ENCODE data around the gene GTF2A2. TPM values are rescaled to one million over a fixed set of nuclear protein-coding genes. Genes with fewer than 3 reads are reported as not detected.

Gene GTF2A2, protein sequence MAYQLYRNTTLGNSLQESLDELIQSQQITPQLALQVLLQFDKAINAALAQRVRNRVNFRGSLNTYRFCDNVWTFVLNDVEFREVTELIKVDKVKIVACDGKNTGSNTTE
- 72.7 TPM for total RNA-seq (ENCODE audit: unreplicated experiment)
- long read RNA-seq, transcript GTF2A2-202 (5 exons, 1,582 nt), result major isoform, 34 of 37 reads
- long read RNA-seq, partial matches to known transcripts, result 0 of 37 reads
- long read RNA-seq, other reads (novel, unspliced or antisense), result 2 of 37 reads

GRCh38 chr15:59656897-59657634, at the start of gene GTF2A2:
GTF2A2 (minus strand) TSS chr15:59657515; CDS start chr15:59652277, 5,238 bp downstream.
- Mint-ChIP-seq H3K9me3 (ENCODE audit: unreplicated experiment) (no peaks in the 10 kb centered on the region), H3K27ac (ENCODE audit: unreplicated experiment) (peak within 1 kb of the TSS; percentile 72), H3K36me3 (ENCODE audit: low read depth, unreplicated experiment) (peaks cover 25% of the 10 kb centered on the region), H3K27me3 (ENCODE audit: unreplicated experiment) (no peaks in the 10 kb centered on the region), H3K4me1 (ENCODE audit: unreplicated experiment) (no peaks in the 10 kb centered on the region), H3K4me3 (ENCODE audit: unreplicated experiment) (no peak within 1 kb of the TSS)
- TF ChIP-seq CTCF (IDR thresholded peaks at IDR 0.05; ENCODE audit: unreplicated experiment), result peak; percentile 12
- DNase-seq (ENCODE audit: low spot score), result peak; percentile 94

DNA sequence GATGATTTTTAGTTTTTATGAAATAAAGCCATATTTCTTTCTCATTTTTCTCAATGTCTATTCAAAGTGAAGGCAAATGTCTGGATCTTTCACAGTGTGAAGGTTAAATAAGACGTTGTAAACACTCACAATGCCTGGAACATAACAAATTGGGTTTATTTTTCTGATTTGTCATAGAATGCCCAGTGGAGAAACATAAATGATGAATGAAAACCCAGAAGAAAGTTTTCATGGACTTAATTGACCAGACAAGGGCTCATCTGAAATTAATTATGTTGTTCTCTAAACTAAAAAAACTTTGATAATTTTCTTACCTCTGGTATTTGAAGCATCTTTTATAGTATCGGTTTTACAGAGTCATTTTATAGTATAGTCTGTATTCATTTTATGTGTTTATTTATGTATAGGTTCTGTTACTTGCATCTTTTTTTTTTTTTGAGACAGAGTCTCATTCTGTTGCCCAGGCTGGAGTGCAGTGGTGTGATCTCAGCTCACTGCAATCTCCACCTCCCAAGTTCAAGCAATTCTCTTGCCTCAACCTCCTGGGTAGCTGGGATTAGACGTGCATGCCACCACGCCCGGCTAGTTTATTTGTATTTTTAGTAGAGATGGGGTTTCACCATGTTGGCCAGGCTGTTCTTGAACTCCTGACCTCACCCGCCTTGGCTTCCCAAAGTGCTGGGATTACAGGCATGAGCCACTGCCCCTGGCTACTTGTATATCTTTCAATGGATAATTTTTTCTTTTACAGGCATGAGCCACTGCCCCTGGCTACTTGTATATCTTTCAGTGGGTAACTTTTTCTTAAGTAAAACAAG, 46.9 kb upstream of the GTF2A2 start:
- no peak for TF ChIP-seq CTCF (IDR thresholded peaks at IDR 0.05; ENCODE audit: unreplicated experiment)

DNA sequence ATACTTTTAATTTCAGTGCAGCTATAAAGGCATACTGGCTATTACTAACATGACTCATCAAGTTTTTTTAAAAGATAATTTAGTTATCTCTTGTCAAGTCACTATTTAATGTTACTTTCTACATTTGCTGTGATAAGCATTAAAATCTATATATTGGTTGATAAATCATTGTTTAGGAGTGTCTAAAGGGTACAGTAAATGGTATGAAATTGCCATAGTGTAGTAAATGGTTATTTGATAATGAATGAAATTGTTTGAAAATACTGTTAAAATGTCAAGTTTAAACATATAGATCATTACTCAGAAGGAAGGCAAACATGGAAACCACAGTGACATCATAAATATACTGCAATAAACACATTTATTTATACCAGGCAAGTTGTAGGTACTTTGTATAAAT, 45.0 kb upstream of the GTF2A2 start:
- no peak overlapping the region for H3K4me3 Mint-ChIP-seq (ENCODE audit: unreplicated experiment)
- H3K4me1 Mint-ChIP-seq (ENCODE audit: unreplicated experiment), result peaks cover 11% of the 10 kb centered on the region
- H3K27ac Mint-ChIP-seq (ENCODE audit: unreplicated experiment), result no peak overlapping the region
- TF ChIP-seq CTCF (IDR thresholded peaks at IDR 0.05; ENCODE audit: unreplicated experiment), result no peak
- no peak for DNase-seq (ENCODE audit: low spot score)
- no peaks in the 10 kb centered on the region for H3K36me3 Mint-ChIP-seq (ENCODE audit: low read depth, unreplicated experiment)
- no peaks in the 10 kb centered on the region for H3K27me3 Mint-ChIP-seq (ENCODE audit: unreplicated experiment)
- no peaks in the 10 kb centered on the region for H3K9me3 Mint-ChIP-seq (ENCODE audit: unreplicated experiment)

More for the DNA sequence above, 46.9 kb upstream of the GTF2A2 start:
- Mint-ChIP-seq H3K9me3 (ENCODE audit: unreplicated experiment) (no peaks in the 10 kb centered on the region), H3K4me3 (ENCODE audit: unreplicated experiment) (no peak overlapping the region), H3K27ac (ENCODE audit: unreplicated experiment) (no peak overlapping the region), H3K4me1 (ENCODE audit: unreplicated experiment) (peaks cover 11% of the 10 kb centered on the region), H3K36me3 (ENCODE audit: low read depth, unreplicated experiment) (no peaks in the 10 kb centered on the region), H3K27me3 (ENCODE audit: unreplicated experiment) (no peaks in the 10 kb centered on the region)
- no peak for DNase-seq (ENCODE audit: low spot score)

GRCh38 chr15:59701880-59702279, 44.6 kb upstream of the GTF2A2 start:
- no peaks in the 10 kb centered on the region for H3K36me3 Mint-ChIP-seq (ENCODE audit: low read depth, unreplicated experiment)
- H3K4me3 Mint-ChIP-seq (ENCODE audit: unreplicated experiment), result no peak overlapping the region

More at GRCh38 chr15:59701880-59702279, 44.6 kb upstream of the GTF2A2 start:
- Mint-ChIP-seq H3K4me1 (ENCODE audit: unreplicated experiment) (peaks cover 11% of the 10 kb centered on the region), H3K27ac (ENCODE audit: unreplicated experiment) (no peak overlapping the region), H3K9me3 (ENCODE audit: unreplicated experiment) (no peaks in the 10 kb centered on the region), H3K27me3 (ENCODE audit: unreplicated experiment) (no peaks in the 10 kb centered on the region)
- TF ChIP-seq CTCF (IDR thresholded peaks at IDR 0.05; ENCODE audit: unreplicated experiment), result no peak
- no peak for DNase-seq (ENCODE audit: low spot score)
